ENCODE measurements around the gene CCDC175.

DNA sequence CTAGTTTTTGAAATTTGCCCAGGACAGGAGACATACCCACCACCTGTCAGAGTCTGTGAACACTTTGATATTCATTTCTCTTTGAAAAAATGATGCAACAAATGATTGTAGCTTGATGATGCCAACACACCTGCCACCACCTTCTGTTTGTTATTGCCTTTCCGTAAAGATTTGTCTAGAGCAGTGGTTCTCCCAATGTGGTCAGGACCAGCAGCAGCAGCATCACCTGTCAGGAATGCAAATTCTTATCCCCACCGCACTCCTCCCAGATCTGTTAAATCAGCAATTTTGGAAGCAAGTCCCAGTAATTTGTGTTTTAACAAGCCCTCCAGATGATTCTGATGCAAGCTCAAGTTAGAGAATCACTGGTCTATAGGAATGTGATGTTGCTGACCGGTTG lies 9.9 kb downstream of the CCDC175 start:
- TF ChIP-seq, protein P1, sequence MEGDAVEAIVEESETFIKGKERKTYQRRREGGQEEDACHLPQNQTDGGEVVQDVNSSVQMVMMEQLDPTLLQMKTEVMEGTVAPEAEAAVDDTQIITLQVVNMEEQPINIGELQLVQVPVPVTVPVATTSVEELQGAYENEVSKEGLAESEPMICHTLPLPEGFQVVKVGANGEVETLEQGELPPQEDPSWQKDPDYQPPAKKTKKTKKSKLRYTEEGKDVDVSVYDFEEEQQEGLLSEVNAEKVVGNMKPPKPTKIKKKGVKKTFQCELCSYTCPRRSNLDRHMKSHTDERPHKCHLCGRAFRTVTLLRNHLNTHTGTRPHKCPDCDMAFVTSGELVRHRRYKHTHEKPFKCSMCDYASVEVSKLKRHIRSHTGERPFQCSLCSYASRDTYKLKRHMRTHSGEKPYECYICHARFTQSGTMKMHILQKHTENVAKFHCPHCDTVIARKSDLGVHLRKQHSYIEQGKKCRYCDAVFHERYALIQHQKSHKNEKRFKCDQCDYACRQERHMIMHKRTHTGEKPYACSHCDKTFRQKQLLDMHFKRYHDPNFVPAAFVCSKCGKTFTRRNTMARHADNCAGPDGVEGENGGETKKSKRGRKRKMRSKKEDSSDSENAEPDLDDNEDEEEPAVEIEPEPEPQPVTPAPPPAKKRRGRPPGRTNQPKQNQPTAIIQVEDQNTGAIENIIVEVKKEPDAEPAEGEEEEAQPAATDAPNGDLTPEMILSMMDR (IDR thresholded peaks at IDR 0.05): no peak
- TF ChIP-seq POLR2AphosphoS5 (IDR thresholded peaks at IDR 0.05) (no peak), EP300 (IDR thresholded peaks at IDR 0.05) (no peak)

Data from upper lobe of left lung (tissue), 4 donors.